ENCODE results near the gene TMPRSS5. TPM values are rescaled to one million over a fixed set of nuclear protein-coding genes. Genes with fewer than 3 reads are reported as not detected.
"Not testable (repeated sequence)": the region's sequence is repeated elsewhere in the genome, so short reads cannot be mapped to it uniquely, and the experiment has no call there.

TMPRSS5 gene
- total RNA-seq: 0.19 and 1.1 TPM in 2 replicates

DNA sequence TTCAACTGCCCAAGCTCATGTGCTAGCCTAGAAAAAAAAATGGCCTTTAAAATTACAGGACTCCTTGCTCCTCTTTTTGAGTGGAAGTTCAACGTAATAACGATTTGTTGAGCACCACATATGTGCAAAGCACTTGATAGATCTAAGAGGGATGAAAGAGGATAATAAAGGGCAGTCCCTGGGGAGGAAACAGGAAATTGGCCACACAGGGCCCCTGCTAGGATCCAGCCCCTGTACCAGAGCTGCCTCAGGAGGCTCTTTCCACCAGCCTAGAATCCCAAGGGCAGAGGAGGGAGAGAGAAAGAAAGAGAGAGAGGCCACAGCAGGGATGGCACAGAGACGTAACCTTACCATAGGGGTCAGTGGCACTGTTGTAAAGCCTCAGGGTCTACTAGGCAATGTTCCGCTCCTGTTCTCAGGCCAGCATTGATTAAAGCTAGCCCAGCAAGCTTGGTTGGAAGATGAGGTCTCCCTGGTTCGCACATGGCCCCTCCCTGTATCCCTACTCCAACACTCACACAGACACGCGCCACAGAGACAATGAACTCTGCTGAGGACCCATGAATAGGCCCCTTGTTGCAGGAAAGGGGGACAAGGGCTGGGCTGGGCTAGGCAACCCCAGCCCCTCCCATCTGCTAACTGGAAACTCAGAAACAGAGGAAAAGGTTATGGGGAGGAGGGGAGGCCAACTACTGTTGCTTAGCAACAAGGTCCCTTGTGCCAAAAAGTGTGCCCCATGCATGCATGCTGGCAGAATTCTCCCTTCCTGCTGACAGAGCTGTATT is at the start of gene TMPRSS5:
Gene TMPRSS5, minus strand, starts transcription at position 438 of the 785 bp plus-strand sequence. Its CDS starts 84 bp downstream, at position 354.
- no peak for DNase-seq (ENCODE audit: extremely low read depth, low read depth, low spot score)

GRCh38 chr11:113752932-113753331 is 46.8 kb upstream of the TMPRSS5 start:
- DNase-seq (ENCODE audit: extremely low read depth, low read depth, low spot score): no peak

- no peak for DNase-seq (ENCODE audit: extremely low read depth, low read depth, low spot score)
These were observed 30.2 kb upstream of the TMPRSS5 start for GRCh38 chr11:113736323-113736722.

DNA sequence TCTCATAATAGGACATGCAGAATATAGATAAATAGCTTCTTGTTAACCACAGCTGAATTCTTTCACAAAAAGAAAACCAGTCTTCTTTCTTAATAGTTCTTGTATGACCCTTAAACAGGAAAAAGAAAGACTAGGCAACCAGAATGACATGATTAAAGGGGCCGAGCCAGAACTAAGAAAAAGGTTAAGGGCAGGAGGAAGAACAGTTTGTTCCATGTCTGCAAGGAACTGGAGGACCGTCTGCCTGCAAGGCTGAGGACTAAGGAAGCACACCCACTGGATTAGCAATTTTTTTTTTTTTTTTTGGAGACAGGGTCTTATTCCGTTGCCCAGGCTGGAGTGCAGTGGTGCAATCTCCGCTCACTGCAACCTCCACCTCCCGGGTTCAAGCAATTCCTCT is 26.0 kb upstream of the TMPRSS5 start:
- no peak for DNase-seq (ENCODE audit: extremely low read depth, low read depth, low spot score)

DNA sequence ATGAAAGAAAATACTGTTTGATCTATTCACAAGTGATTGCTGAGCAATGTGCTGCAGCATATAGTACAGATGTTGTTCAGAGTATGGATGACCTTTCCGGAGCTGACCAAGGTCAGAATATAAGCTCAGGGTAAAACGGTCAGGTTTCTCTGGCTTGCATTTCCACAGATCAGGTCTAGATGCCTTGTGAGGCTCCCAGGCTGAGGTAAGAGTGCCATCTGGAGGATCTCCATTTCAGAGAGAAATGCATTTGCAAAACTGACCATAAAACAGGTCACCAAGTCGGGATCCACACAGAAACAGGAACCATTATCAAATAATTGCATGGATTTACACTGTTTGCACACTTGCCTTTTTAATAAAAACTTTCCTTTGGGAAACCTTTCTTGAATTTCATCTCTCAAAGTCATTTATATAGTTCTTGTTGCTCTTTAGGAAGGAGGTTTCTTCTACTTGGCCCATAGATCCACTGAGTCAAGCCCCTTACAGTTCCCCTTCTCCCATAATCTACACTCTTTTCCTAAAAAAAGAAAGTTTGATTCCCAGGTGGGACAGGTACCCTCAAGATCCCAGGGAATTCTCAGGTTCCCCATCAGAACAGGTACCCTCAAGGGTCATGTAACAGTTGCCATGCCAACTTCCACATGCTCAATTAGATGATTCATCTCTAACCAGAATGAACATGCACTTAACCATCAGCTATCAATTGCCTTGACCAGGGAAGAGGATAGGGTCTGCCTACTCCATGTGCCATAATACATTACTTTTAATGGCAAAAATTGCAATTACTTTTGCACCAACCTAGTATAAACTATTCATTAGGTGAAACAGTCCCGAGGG is 25.0 kb upstream of the TMPRSS5 start:
- DNase-seq (ENCODE audit: extremely low read depth, low read depth, low spot score): peak; percentile 4

DNA sequence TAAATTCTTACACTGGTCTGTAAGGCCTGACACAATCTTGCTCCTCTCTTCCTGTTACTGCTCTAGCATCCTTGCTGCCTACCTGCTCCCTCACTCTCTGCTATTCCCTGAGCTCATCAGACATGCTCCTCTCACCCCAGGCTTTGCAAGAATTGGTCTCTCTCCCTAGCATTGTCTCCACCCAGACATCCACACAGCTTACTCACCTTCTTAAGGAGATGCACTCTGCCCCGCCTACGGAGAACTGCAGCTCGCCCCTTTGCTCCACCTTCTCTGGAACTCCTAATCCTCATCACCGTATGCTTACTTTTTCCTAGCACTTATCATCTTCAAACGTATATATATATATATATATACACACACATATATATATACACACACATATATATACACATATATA is 23.3 kb upstream of the TMPRSS5 start:
- DNase-seq (ENCODE audit: extremely low read depth, low read depth, low spot score): no peak

GRCh38 chr11:113728814-113729213 is 22.7 kb upstream of the TMPRSS5 start:
- no peak for DNase-seq (ENCODE audit: extremely low read depth, low read depth, low spot score)

DNA sequence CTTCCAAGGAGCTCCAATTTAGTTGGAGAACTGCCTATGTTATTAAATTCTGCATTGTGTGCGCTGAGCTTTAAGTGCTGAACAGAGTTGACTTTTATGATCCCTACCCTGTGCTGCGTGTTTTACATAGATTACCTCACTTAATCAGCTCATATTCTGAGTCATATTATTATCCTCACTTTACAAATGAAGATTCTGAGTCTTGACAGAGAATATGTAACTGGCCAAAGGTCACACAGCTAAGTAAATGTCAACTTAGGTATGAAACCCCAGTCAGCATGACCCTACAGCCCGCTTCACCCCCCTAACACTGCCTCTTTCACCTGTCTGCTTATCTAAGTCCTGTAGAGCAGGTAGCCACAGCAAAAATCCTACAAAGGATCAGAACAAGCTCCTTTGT is 19.8 kb upstream of the TMPRSS5 start:
- DNase-seq (ENCODE audit: extremely low read depth, low read depth, low spot score): no peak

- DNase-seq (ENCODE audit: extremely low read depth, low read depth, low spot score): no peak
These were observed 19.3 kb upstream of the TMPRSS5 start for GRCh38 chr11:113725407-113725806.

GRCh38 chr11:113724778-113725177 is 18.7 kb upstream of the TMPRSS5 start:
- DNase-seq (ENCODE audit: extremely low read depth, low read depth, low spot score): no peak

- no peak for DNase-seq (ENCODE audit: extremely low read depth, low read depth, low spot score)
These were observed 17.7 kb upstream of the TMPRSS5 start for GRCh38 chr11:113723787-113724186.

GRCh38 chr11:113722934-113723333 is 16.8 kb upstream of the TMPRSS5 start:
- no peak for DNase-seq (ENCODE audit: extremely low read depth, low read depth, low spot score)

DNA sequence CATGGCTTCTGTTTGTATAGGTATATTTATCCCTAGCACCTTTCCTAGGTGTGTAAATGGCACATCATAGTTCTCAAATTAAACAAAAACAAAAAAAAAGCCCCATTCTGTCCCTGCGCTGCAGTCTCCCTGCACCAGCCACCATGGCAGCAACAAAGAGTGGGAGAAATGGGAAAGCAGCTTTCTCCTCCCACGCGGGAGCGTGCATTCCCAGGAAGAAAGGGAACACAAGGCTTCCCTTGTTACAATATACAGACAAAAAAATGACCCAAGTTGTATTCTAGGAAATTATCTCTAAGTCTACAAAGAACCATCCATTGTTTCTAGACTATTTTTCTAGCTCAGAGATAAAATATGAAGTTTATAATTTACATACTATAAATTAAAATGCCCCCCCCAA is 16.1 kb upstream of the TMPRSS5 start:
- DNase-seq (ENCODE audit: extremely low read depth, low read depth, low spot score): no peak

DNA sequence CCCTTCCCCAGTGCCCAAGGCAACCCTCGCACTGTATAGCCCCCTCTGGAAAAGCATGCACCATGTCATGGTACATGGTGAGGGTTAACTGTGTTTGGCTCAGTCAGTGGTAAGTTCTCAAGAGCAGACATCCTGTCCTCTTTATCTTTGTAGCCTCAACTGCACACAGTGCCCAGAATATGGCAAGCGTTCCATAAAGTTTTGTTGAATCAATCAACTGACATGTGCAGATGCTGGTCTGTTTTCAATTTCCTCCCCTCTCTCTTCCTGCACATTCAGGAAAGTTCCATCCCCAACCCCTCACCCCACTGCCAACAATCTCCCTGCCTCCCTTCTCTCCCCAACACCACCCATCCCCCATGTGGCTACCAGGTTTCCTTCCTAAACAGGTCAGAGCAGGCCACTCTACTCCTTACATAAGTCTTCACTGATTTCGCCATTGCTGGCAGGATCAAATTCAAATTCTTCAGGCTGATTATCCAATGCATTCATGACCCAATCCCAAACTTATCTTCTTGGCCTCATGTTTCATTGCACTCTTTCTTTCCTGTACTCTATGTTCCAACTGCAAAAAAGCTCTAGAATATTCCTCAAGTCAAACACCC is 15.5 kb upstream of the TMPRSS5 start:
- no peak for DNase-seq (ENCODE audit: extremely low read depth, low read depth, low spot score)

DNA sequence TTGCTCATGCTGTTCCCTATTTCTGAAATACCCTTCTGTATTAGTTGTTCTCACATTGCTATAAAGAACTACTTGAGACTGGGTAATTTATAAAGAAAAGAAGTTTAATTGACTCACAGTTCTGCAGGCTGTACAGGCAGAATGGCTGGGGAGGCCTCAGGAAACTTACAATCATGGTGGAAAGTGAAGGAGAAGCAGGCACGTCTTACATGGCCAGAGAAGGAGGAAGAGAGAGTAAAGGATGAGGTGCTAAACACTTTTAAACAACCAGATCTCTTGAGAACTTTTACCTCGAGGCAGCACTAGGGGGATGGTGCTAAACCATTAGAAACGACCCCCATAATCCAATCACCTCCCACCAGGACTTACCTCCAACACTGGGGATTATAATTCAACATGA is 14.4 kb upstream of the TMPRSS5 start:
- not testable (repeated sequence) for DNase-seq (ENCODE audit: extremely low read depth, low read depth, low spot score)

DNA sequence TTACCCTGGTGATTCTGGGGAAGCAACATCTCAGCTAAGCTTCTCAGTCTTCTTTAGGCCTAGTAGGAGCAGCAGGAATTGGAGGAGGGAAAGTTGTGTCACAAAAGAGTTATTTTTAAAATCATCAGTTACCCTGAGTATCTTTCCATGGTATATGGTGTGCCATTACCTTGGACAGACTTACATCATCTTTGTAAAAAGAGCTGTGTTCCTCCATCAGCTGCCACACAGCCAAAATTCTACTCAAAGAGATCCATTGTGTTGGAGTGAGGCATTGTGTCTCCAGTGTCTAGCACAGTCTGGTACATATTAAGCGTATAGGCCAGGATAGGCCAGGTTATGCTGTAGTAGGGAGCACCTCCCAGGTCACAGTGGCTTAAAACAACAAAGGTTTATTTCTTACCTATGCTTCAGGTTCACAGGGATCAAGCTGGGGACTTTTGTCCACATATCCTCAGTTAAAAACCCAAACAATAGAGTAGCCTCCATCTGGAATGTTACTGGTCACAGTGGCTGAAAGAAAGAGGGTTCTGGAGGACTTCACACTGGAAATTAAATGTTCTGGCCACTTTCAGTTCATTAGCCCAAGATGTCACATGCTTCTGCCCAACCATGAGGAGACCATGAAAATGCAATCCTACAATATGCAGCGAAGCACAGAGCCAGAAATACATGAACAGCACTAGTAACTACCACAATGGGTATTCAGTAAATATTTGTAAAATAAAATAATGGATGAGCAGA is 9.9 kb upstream of the TMPRSS5 start:
- DNase-seq (ENCODE audit: extremely low read depth, low read depth, low spot score): no peak

- no peak for DNase-seq (ENCODE audit: extremely low read depth, low read depth, low spot score)
These were observed 9.2 kb upstream of the TMPRSS5 start for GRCh38 chr11:113715273-113715672.

DNA sequence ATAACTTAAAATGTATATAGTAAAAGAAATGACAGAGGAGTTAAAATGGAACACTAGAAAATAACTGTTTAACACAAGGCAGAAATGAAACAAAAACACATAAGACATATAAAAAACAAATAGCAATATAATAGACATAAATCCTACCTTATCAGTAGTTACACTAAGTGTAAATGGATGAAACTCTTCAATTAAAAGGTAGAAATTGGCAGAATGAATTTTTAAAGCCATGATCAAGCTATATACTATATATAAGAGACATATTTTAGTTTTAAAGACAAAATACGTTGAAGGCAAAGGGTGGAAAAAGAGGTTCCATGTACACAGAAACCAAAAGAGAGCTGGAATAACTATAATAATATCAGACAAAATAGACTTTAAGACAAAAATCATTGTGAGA is 4.9 kb upstream of the TMPRSS5 start:
- DNase-seq (ENCODE audit: extremely low read depth, low read depth, low spot score): no peak

DNA sequence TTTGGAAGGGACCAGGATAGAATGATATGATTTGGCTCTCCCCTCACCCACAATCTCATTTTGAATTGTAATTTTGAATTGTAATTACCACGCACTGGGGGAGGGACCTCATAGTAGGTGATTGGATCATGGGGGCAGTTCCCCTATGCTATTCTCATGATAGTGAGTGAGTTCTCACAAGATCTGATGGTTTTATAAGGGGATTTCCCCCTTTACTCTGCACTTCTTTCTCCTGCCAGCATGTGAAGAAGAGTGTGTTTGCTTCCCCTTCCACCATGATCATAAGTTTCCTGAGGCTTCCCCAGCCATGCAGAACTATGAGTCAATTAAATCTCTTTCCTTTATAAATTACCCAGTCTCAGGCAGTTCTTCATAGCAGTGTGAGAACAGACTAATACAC is 2.6 kb downstream of the TMPRSS5 start:
- DNase-seq (ENCODE audit: extremely low read depth, low read depth, low spot score): not testable (repeated sequence)

DNA sequence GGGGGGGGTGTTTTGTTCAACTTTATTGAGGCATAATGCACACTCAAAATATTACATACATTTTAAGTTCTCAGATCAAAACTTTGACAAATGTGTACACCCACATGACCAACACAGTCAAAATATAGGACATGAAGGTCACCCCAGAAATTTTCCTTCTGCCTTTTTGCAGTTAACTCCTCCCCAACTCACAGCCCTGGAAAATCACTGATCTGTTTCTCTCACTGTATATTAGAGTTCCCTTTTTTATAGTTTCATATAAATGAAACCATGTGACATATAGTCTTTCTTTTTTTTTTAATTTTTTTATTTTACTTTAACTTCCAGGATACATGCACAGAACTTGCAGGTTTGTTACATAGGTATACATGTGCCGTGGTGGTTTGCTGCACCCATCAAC is 4.6 kb downstream of the TMPRSS5 start:
- DNase-seq (ENCODE audit: extremely low read depth, low read depth, low spot score): no peak

DNA sequence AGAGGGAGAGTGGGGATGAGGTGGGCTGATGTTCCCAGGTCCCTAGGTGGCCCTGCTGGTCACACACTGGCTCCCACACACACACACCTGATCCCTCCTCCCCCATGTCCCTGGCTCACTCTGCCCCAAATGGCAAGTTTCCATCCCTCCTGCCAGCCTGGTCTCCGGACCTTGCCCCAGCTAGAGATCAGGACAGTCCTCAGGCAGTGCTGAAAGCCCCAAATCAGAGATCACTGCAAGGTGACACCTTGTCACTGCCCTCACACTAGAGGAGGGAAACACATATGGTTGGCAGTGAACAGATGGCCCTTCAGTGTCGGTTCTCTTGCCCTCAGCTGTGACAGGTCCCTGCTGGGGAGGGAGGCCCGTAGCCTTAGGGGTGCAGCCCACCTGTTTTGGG is 7.6 kb downstream of the TMPRSS5 start:
- no peak for DNase-seq (ENCODE audit: extremely low read depth, low read depth, low spot score)
